GM18870 (cell line): ENCODE data around the gene BTBD8.

Experiments
- ATAC-seq: cut with Tn5 transposase; IDR thresholded peaks from one replicate; pipeline ENCODE4 v1.9.1; 2021; ENCODE audit warnings: moderate library complexity; ENCODE audit not compliant: unreplicated experiment

BTBD8 gene

GRCh38 chr1:92087542-92087941, 7.4 kb downstream of the BTBD8 start:
- ATAC-seq = no peak

DNA sequence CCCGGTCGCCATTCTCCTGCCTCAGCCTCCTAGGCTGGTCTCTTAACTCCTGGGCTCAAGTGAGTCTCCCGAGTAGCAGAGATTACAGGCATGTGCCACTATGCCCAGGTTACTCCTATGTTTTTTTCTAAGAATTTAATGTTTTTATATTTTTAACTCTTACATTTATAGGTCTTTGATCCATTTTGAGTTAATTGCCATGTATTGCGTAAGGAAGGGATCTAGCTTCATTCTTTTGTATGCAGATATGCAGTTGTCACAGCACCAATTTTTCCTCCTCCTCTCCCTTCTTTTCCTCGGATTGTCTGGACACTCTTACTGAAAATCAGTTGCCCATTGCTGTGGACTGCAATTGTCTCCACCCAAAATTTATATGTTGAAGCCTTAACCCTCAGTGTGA, 11.5 kb downstream of the BTBD8 start:
- no peak for ATAC-seq

GRCh38 chr1:92094090-92094489, 13.9 kb downstream of the BTBD8 start:
- ATAC-seq = no peak

GRCh38 chr1:92094595-92094994, 14.4 kb downstream of the BTBD8 start:
- ATAC-seq = no peak

DNA sequence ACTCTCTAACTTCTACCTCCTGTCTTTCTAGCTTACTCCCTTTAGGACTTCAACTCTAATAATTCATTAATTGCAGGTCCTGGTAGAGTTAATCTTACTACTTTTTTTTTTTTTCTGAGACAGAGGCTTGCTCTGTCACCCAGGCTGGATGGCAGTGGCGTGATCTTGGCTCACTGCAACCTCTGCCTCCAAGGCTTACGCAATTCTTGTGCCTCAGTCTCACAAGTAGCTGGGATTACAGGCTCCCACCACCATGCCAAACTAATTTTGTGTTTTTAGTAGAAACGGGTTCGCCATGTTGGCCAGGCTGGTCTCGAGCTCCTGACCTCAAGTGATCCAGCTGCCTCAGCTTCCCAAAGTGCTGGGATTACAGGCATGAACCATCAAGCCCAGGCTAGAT, 15.7 kb downstream of the BTBD8 start:
- ATAC-seq = no peak

DNA sequence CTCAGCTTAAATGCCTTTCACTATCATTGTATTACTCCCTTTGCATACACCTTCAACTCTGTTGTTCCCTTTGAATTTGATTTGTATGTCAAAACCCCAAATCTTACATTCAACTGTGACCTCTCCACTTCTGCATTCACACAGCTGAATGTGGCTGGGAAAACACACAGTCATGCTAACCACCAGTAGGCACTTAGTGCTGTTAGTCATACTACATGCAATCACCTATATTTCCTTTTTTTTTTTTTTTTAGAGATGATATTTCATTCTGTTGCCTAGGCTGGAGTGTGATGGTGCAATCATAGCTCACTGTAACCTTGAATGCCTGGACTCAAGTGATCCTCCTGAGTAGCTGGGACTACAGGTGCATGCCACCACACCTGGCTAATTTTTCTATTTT, 16.2 kb downstream of the BTBD8 start:
- no peak for ATAC-seq

- no peak for ATAC-seq
Observed at GRCh38 chr1:92105546-92106081, 25.5 kb downstream of the BTBD8 start.

GRCh38 chr1:92108631-92109030, 28.5 kb downstream of the BTBD8 start:
- ATAC-seq = no peak

- ATAC-seq = no peak
Observed at GRCh38 chr1:92117526-92117925, 37.4 kb downstream of the BTBD8 start.

GRCh38 chr1:92118826-92119225, 38.7 kb downstream of the BTBD8 start:
- no peak for ATAC-seq

GRCh38 chr1:92123868-92124267, 43.7 kb downstream of the BTBD8 start:
- no peak for ATAC-seq

- no peak for ATAC-seq
Observed at GRCh38 chr1:92125204-92125603, 45.1 kb downstream of the BTBD8 start.

DNA sequence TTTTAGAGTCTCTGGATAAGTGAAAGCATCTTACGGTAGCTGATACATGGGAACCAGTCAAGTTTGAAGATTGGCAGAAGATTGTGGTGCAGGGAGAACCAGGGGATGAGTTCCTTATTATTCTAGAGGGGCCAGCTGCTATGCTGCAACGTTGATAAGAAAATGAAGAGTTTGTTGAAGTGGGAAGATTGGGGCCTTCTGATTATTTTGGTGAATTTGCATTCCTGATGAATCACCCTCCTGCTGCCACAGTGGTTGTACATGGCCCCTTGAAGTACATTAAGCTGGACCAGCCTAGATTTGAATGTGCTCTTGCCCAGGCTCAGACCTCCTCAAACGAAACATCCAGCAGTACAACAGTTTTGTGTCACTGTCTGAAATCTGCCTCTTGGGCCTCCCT, 45.9 kb downstream of the BTBD8 start:
- no peak for ATAC-seq

DNA sequence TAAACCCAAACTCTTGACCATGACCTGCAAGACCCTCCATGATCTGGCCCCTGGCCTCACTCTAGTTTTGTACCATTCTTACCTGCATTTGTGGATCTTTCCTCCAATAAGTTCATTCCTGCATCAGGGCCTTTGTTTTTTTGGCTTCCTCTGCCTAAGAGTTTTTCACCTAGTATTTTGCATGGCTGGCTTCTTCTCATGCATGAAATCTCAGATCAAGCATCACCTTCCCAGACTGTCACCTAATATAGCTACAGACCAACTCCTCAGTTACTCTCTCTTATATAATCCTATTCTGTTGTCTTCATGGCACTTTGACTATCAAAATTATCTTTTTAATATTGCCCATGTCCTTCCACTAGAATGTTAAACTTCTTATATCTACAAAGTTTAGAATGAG, 54.2 kb downstream of the BTBD8 start:
- ATAC-seq = no peak

- ATAC-seq = no peak
Observed at GRCh38 chr1:92136341-92136740, 56.2 kb downstream of the BTBD8 start.

- no peak for ATAC-seq
Observed at GRCh38 chr1:92154934-92155333, 74.8 kb downstream of the BTBD8 start.

DNA sequence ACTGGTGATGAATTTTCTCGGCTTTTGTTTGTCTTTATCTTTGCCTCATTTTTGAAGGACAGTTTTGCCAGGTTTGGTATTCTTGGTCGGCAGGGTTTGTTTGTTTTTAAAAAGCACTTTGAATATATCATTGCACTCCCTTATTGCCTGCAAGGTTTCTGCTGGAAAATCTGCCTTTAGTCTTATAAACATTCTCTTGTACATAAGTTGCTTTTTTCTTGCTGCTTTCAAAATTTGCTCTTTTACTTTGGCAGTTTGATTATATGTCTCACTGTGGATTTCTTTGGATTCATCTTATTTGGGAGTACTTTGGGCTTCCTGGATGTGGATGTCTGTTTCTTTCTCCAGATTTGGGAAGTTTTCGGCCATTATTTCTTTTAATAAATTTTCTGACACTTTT, 79.4 kb downstream of the BTBD8 start:
- no peak for ATAC-seq

- no peak for ATAC-seq
Observed at GRCh38 chr1:92165389-92165788, 85.2 kb downstream of the BTBD8 start.

- no peak for ATAC-seq
Observed at GRCh38 chr1:92167151-92167550, 87.0 kb downstream of the BTBD8 start.

- ATAC-seq = no peak
Observed at GRCh38 chr1:92168657-92169056, 88.5 kb downstream of the BTBD8 start.

DNA sequence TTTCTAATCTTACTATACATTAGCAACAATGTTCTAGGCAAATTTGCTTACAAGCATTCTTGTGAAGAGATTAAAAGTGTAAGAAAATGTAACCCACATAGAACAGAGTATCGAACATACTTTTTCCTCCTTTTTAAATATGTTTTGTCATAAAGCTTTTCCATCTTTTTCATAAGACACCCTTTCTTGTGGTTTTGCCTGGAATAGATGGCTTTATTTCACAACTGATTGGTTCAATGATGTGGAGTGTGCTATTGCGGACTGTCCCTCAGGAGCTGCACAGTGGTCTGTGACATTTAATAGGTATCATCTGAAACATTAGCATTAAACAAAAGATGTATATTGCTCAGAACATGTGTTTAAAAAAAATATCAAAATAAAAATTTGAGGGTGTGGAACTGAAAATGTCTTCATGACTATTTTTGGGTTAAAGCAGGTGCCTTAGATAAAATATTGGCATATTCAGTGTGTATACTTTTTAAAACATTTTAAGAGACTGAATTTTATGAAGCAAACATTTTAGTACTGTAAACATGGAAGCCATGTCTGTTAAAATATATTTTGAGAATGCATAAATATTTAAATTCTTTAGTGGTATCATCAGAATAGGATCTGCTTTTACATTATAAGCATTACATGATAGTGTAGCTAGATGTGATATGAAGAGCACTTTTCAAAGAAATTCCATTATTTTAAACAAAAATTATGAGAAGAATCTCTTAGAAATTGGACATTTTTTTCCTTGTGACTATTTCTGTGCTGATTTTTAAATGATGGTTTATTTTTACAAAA, 89.3 kb downstream of the BTBD8 start:
- ATAC-seq = no peak

DNA sequence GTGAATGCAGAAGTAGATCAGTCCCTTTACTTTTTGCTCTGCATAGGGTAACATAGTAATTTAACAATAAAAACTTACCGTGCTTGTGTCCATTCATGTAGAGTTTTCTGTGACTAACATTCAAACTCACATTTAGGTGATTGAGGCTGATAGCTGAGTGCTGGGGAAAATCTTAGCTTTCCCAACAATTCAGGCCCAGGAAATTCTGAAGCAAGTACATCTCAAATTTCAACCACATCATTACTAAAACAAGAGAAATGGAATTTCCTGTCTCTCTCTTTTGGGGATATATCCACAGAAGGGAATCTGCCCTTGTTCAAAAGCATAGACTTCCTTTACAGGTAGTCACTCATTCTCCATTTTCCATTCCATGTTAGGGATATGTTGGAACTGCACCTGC, 104.5 kb downstream of the BTBD8 start:
- ATAC-seq = no peak

GRCh38 chr1:92186081-92186480, 105.9 kb downstream of the BTBD8 start:
- no peak for ATAC-seq
